ENCODE data around the gene SF3B3.
"Not testable (repeated sequence)": the region's sequence is repeated elsewhere in the genome, so short reads cannot be mapped to it uniquely, and the experiment has no call there.

Gene SF3B3

DNA sequence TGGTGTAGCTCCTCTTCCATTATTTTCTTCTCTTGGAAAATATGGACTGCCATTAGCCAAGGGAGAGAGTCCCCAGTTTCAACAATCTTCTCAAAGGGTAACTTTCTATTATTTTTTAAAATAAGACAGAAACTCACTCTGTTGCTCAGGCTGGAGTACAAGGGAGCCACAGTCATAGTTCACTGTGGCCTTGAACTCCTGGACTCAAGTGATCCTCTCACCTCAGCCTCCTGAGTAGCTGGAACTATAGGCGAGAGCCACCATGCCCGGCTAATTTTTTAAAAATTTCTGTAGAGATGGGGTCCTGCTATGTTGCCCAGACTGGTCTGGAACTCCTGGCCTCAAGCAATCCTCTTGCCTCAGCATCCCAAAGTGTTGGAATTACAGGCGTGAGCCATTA lies 13.4 kb upstream of the SF3B3 start:
- no CpG with 5 or more reads among the region's 3 CpGs for WGBS (ENCODE audit: insufficient coverage, insufficient read length)
- no peaks in the 10 kb centered on the region for H3K4me1 ChIP-seq (ENCODE audit: control insufficient read depth, insufficient read depth, low read length)

DNA sequence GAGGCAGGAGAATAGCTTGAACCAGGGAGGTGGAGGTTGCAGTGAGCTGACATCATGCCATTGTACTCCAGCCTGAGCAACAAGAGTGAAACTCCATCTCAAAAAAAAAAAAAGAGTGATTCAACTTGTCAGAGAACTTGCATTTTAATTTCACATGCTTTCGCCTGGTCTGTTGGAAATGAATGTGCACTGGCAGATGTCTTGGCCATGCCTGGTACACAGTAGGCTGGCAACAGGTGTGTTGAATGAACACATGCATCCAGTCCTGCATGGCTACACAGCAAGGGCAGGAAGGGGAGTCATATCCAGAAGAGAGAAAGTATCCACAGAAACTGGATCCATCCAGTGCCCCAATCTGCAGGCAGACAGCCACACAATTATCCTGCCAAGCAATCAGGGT lies 11.8 kb upstream of the SF3B3 start:
- no peak for DNase-seq (ENCODE audit: low read depth, low spot score)
- Histone ChIP-seq H3K36me3 (ENCODE audit: control insufficient read depth, insufficient read depth, low read length) (peaks cover 13% of the 10 kb centered on the region; the same call in 1 of the 2 replicates), H3K9me3 (ENCODE audit: control insufficient read depth, insufficient read depth, low read length) (no peaks in the 10 kb centered on the region), H3K4me3 (ENCODE audit: low read length) (no peak overlapping the region), H3K27ac (ENCODE audit: low read length) (no peak overlapping the region), H3K4me1 (ENCODE audit: control insufficient read depth, insufficient read depth, low read length) (no peaks in the 10 kb centered on the region), H3K27me3 (ENCODE audit: control insufficient read depth, insufficient read depth, low read length) (no peaks in the 10 kb centered on the region)
- no CpG with 5 or more reads among the region's 1 CpG for WGBS (ENCODE audit: insufficient coverage, insufficient read length)

More for the DNA sequence above, 13.4 kb upstream of the SF3B3 start:
- DNase-seq (ENCODE audit: low read depth, low spot score), result no peak
- H3K27ac ChIP-seq (ENCODE audit: low read length), result no peak overlapping the region
- no peak overlapping the region for H3K4me3 ChIP-seq (ENCODE audit: low read length)
- peaks cover 13% of the 10 kb centered on the region; the same call in 1 of the 2 replicates for H3K36me3 ChIP-seq (ENCODE audit: control insufficient read depth, insufficient read depth, low read length)
- H3K9me3 ChIP-seq (ENCODE audit: control insufficient read depth, insufficient read depth, low read length), result no peaks in the 10 kb centered on the region
- H3K27me3 ChIP-seq (ENCODE audit: control insufficient read depth, insufficient read depth, low read length), result no peaks in the 10 kb centered on the region

DNA sequence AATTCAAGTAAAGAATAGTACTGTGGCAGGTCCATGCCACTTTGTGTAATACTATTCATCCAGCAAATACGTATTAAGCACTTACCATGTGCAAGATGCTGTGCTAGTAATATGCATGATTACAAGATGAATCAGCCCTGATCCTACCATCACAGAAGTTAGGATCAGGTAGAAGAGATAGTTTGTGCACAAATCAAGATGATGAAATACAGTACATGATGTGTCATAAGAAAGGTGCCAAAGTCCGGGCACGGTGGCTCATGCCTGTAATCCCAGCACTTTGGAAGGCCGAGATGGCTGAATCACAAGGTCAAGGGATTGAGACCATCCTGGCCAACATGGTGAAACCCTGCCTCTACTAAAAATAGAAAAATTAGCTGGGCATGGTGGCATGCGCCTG lies 11.2 kb upstream of the SF3B3 start:
- Histone ChIP-seq H3K27ac (ENCODE audit: low read length) (no peak overlapping the region), H3K36me3 (ENCODE audit: control insufficient read depth, insufficient read depth, low read length) (peaks cover 16% of the 10 kb centered on the region; the same call in 1 of the 2 replicates), H3K4me3 (ENCODE audit: low read length) (no peak overlapping the region), H3K4me1 (ENCODE audit: control insufficient read depth, insufficient read depth, low read length) (no peaks in the 10 kb centered on the region), H3K9me3 (ENCODE audit: control insufficient read depth, insufficient read depth, low read length) (no peaks in the 10 kb centered on the region), H3K27me3 (ENCODE audit: control insufficient read depth, insufficient read depth, low read length) (no peaks in the 10 kb centered on the region)
- no peak for DNase-seq (ENCODE audit: low read depth, low spot score)
- no CpG with 5 or more reads among the region's 5 CpGs for WGBS (ENCODE audit: insufficient coverage, insufficient read length)

DNA sequence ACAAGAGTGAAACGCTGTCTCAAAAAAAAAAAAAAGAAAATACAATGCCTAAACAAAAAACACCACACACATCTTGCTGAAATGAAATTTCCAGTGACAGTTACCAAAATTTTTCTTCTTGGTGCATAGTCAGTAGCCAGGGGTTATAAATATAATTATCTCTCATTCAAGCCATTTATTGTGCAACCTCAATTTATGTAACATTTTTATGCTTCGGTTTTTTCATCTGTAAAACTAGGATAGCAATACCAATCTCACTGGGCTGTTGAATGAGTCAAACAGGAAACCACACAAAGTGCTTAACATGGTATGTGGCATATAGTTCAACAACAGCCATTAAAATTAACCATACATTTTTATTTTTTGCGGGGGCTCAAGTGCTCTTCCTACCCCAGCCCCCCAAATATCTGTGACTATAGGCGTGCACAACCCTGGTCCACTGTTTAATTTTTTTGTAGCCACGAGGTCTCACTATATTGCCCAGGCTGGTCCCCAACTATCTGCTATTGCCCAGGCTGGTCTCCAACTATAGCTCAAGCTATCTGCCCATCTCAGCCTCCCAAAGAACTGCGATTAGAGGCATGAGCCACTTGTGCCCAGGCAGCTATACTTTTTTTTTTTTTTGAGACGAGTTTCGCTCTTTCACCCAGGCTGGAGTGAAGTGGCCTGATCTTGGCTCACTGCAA lies 2.9 kb upstream of the SF3B3 start:
- H3K27me3 ChIP-seq (ENCODE audit: control insufficient read depth, insufficient read depth, low read length), result no peaks in the 10 kb centered on the region
- H3K4me1 ChIP-seq (ENCODE audit: control insufficient read depth, insufficient read depth, low read length), result peaks cover 1% of the 10 kb centered on the region; the same call in 1 of the 2 replicates
- H3K4me3 ChIP-seq (ENCODE audit: low read length), result no peak overlapping the region
- no CpG with 5 or more reads among the region's 8 CpGs for WGBS (ENCODE audit: insufficient coverage, insufficient read length)
- no peaks in the 10 kb centered on the region for H3K9me3 ChIP-seq (ENCODE audit: control insufficient read depth, insufficient read depth, low read length)
- H3K36me3 ChIP-seq (ENCODE audit: control insufficient read depth, insufficient read depth, low read length), result peaks cover 3% of the 10 kb centered on the region; the same call in 1 of the 2 replicates
- no peak overlapping the region for H3K27ac ChIP-seq (ENCODE audit: low read length)
- DNase-seq (ENCODE audit: low read depth, low spot score), result no peak

DNA sequence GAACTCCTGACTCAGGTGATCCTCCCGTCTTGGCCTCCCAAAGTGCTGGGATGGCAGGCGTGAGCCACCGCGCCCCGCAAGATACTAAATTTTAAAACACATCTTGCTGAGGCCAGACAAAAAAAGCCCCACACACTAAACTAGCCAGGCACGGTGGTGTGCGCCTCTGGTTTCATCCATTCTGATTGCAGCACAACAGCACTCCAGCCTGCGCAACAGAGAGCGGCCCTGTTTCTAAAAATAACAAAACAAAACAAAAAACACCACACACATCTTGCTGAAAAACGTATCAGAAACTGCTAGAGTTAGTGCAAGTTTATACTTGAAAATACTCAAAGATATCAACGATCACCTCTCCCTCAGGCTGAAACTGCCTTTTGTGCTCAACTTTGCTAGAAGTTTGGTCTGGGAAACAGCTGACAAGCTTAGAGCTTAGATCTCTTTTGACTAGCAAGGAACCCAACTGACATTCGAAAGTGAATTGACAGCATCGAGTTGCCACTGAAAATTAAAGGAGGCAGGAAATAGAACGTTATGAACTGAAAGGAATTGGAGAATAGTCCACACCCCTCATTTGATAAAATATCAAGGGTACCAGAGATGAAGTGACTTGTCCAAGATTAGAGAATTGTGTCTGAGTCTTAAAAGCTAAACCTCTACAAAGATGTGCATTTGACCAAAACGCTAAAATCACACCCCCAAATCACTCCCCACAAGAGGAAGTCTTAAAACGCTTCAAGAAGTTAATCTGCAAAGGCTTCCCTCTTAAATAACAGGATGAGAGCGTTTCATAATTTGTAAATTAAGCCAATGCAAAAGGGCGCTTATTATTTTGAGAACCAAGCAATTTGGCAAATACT lies 1.2 kb upstream of the SF3B3 start:
- WGBS (ENCODE audit: insufficient coverage, insufficient read length), result no CpG with 5 or more reads among the region's 18 CpGs

DNA sequence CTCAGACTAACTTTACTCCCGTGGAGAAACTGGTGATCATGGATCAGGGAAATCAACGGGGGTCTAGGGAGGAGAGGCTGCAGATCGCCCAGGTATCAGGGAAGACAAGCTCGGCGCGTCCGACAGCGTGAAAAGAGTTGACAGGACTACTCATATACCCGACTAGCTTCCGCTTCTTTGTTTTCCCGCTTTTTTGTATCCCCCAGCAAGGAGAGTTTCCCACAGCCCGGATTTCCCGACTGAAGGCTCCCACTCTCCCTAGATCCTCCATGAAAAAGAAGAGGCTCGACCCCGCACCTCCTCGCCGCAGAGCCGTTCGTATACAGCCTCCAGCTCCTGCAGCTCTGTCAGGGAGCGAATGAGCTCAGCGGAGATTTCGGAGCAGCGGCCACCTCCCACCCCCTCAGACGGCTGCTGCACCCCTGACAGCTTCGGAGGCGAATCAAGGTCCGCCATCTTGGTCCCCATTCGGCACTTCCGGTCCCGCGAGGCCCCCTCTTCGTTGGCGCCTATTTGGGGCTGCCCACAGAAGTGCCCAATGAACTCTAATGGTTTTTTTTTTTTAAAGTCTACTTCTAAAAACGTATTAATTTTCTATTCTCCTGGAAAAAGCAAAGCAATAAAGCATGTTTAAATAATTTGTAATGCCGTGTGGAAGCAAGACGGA lies 407 bp upstream of the SF3B3 start, which contains the start of gene COG4:
TSS of gene COG4 (minus strand) at position 479 of the 667 bp plus-strand sequence. CDS start at position 468, 11 bp downstream.
- Histone ChIP-seq H3K4me1 (ENCODE audit: control insufficient read depth, insufficient read depth, low read length) (peaks cover 1% of the 10 kb centered on the region; the same call in 1 of the 2 replicates), H3K27ac (ENCODE audit: low read length) (no peak within 1 kb of the TSS)
- WGBS (ENCODE audit: insufficient coverage, insufficient read length), result no CpG with 5 or more reads among the region's 36 CpGs

More for the DNA sequence above, 1.2 kb upstream of the SF3B3 start:
- H3K4me1 ChIP-seq (ENCODE audit: control insufficient read depth, insufficient read depth, low read length), result peaks cover 1% of the 10 kb centered on the region; the same call in 1 of the 2 replicates
- H3K27ac ChIP-seq (ENCODE audit: low read length), result no peak overlapping the region
- peak overlapping the region; percentile 84 for H3K4me3 ChIP-seq (ENCODE audit: low read length)
- no peaks in the 10 kb centered on the region for H3K9me3 ChIP-seq (ENCODE audit: control insufficient read depth, insufficient read depth, low read length)
- H3K27me3 ChIP-seq (ENCODE audit: control insufficient read depth, insufficient read depth, low read length), result no peaks in the 10 kb centered on the region
- DNase-seq (ENCODE audit: low read depth, low spot score), result no peak
- H3K36me3 ChIP-seq (ENCODE audit: control insufficient read depth, insufficient read depth, low read length), result peaks cover 3% of the 10 kb centered on the region; the same call in 1 of the 2 replicates

DNA sequence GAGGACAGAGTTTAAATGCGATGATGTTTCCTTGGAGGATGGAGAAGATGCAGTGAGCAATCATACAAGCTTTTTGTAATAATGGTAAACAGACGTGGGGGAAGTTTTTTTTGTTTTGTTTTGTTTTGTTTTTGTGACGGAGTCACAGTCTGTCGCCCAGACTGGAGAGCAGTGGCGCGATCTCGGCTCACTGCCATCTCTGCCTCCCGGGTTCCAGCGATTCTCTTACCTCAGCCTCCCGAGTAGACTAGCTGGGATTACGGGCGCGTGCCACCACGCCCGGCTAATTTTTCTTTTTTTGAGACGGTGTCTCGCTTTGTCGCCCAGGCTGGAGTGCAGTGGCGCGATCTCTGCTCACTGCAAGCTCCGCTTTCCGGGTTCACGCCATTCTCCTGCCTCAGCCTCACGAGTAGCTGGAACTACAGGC lies 796 bp downstream of the SF3B3 start:
- not testable (repeated sequence) for DNase-seq (ENCODE audit: low read depth, low spot score); H3K27ac ChIP-seq (ENCODE audit: low read length); H3K4me1 ChIP-seq (ENCODE audit: control insufficient read depth, insufficient read depth, low read length); H3K36me3 ChIP-seq (ENCODE audit: control insufficient read depth, insufficient read depth, low read length); H3K27me3 ChIP-seq (ENCODE audit: control insufficient read depth, insufficient read depth, low read length); H3K9me3 ChIP-seq (ENCODE audit: control insufficient read depth, insufficient read depth, low read length)
- peak overlapping the region; percentile 99 for H3K4me3 ChIP-seq (ENCODE audit: low read length)
- WGBS (ENCODE audit: insufficient coverage, insufficient read length), result no CpG with 5 or more reads among the region's 24 CpGs

More for the DNA sequence above, 407 bp upstream of the SF3B3 start, which contains the start of gene COG4:
- peak within 1 kb of the TSS; percentile 99 for H3K4me3 ChIP-seq (ENCODE audit: low read length)
- H3K9me3 ChIP-seq (ENCODE audit: control insufficient read depth, insufficient read depth, low read length), result no peaks in the 10 kb centered on the region
- H3K27me3 ChIP-seq (ENCODE audit: control insufficient read depth, insufficient read depth, low read length), result no peaks in the 10 kb centered on the region
- DNase-seq (ENCODE audit: low read depth, low spot score), result peak; percentile 57
- peaks cover 3% of the 10 kb centered on the region; the same call in 1 of the 2 replicates for H3K36me3 ChIP-seq (ENCODE audit: control insufficient read depth, insufficient read depth, low read length)

DNA sequence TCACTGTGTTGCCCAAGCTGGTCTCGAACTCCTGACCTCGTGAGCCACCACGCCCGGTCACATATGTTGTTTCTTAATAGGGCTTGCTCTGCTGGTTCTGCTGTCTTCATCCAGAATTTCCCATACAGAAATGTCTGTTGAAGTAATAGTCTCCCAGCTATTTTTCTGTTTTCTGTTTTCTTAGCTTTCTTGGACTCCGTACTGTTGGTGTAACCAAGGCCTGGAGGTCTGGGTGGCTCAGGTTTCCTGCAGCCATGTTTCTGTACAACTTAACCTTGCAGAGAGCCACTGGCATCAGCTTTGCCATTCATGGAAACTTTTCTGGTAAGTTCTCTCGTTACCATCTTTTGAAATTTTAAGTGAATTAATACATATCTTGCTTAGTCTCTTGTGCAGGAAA lies 2.8 kb downstream of the SF3B3 start:
- Histone ChIP-seq H3K27ac (ENCODE audit: low read length) (no peak overlapping the region), H3K36me3 (ENCODE audit: control insufficient read depth, insufficient read depth, low read length) (peaks cover 14% of the 10 kb centered on the region; the same call in 1 of the 2 replicates), H3K9me3 (ENCODE audit: control insufficient read depth, insufficient read depth, low read length) (no peaks in the 10 kb centered on the region), H3K4me3 (ENCODE audit: low read length) (no peak overlapping the region), H3K27me3 (ENCODE audit: control insufficient read depth, insufficient read depth, low read length) (no peaks in the 10 kb centered on the region), H3K4me1 (ENCODE audit: control insufficient read depth, insufficient read depth, low read length) (peaks cover 1% of the 10 kb centered on the region; the same call in 1 of the 2 replicates)
- WGBS (ENCODE audit: insufficient coverage, insufficient read length), result no CpG with 5 or more reads among the region's 6 CpGs
- DNase-seq (ENCODE audit: low read depth, low spot score), result no peak

DNA sequence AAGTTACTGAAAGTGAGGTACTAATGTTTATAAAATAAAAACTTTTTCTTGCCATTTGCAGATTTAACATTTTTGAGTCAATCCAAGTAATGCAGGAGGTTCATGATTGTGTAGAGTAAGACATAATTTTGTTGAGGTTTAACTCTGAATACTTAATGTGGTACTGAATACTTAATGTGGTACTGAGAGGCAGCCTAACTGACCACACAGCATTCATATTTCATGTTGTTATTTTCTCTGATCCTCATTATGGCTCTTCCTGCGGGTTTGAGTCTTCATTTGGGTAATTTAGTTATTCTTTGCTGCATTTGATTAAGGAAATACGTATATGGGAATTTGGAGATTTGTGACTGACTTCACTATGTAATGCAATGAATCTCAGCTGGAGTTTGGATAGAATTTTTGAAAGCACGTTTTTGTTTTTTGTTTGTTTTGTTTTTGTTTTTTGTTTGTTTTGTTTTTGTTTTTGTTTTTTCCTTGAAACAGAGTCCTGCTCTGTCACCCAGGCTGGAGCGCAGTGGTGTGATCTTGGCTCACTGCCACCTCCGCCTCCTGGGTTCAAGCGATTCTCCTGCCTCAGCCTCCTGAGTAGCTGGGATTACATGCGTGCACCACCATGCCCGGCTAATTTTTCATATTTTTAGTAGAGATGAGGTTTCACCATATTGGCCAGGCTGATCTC lies 3.8 kb downstream of the SF3B3 start:
- H3K9me3 ChIP-seq (ENCODE audit: control insufficient read depth, insufficient read depth, low read length), result no peaks in the 10 kb centered on the region
- H3K4me1 ChIP-seq (ENCODE audit: control insufficient read depth, insufficient read depth, low read length), result peaks cover under 1% of the 10 kb centered on the region; the same call in 1 of the 2 replicates
- H3K27ac ChIP-seq (ENCODE audit: low read length), result no peak overlapping the region
- H3K4me3 ChIP-seq (ENCODE audit: low read length), result no peak overlapping the region
- peaks cover 20% of the 10 kb centered on the region; the same call in 1 of the 2 replicates for H3K36me3 ChIP-seq (ENCODE audit: control insufficient read depth, insufficient read depth, low read length)
- DNase-seq (ENCODE audit: low read depth, low spot score), result no peak
- no peaks in the 10 kb centered on the region for H3K27me3 ChIP-seq (ENCODE audit: control insufficient read depth, insufficient read depth, low read length)
- 100% methylated on average over 2 of the region's 8 CpGs for WGBS (ENCODE audit: insufficient coverage, insufficient read length)

Data from iPS DF 6.9 (cell line).